GM12864 (cell line): ENCODE results near the gene TBL1Y.
A peak's percentile ranks its signal among the peaks of the same experiment; 100 is the strongest.
"Not testable (repeated sequence)": the region's sequence is repeated elsewhere in the genome, so short reads cannot be mapped to it uniquely, and the experiment has no call there.

Source experiments
- DNase-seq: peaks from one replicate; pipeline ENCODE4 v3.0.0-alpha.2; 2011; ENCODE audit warnings: low read depth
- H3K4me3 ChIP-seq: 2 replicates; pipeline ENCODE4 v1.5.1; 2011; ENCODE audit warnings: mild to moderate bottlenecking, low read depth, low read length, control low read depth
- CTCF ChIP-seq: IDR thresholded peaks from 2 replicates; pipeline ENCODE4 v1.5.1; 2011; ENCODE audit warnings: low read depth, mild to moderate bottlenecking, moderate library complexity, low read length, control low read depth, inconsistent platforms; ENCODE audit errors: missing control alignments

The TBL1Y gene

GRCh38 chrY:7056886-7057285 is 146.4 kb downstream of the TBL1Y start:
- no peak for DNase-seq
- no peak for TF ChIP-seq CTCF
- H3K4me3 ChIP-seq, result no peak overlapping the region

- TF ChIP-seq CTCF, result no peak
- DNase-seq, result no peak
- no peak overlapping the region for H3K4me3 ChIP-seq
These were observed 168.2 kb downstream of the TBL1Y start for GRCh38 chrY:7078725-7079124.

GRCh38 chrY:7080548-7080947 is 170.1 kb downstream of the TBL1Y start:
- not testable (repeated sequence) for DNase-seq

GRCh38 chrY:7085606-7086005 is 175.1 kb downstream of the TBL1Y start:
- no peak overlapping the region for H3K4me3 ChIP-seq
- peak; percentile 37 for DNase-seq
- TF ChIP-seq CTCF, result peak; percentile 70

More at GRCh38 chrY:7080548-7080947, 170.1 kb downstream of the TBL1Y start:
- not testable (repeated sequence) for H3K4me3 ChIP-seq

GRCh38 chrY:7092836-7093235 is 182.3 kb downstream of the TBL1Y start:
- H3K4me3 ChIP-seq, result no peak overlapping the region
- DNase-seq, result no peak
- peak; percentile 31 for TF ChIP-seq CTCF

- no peak for TF ChIP-seq CTCF
- no peak overlapping the region for H3K4me3 ChIP-seq
- no peak for DNase-seq
These were observed 183.9 kb downstream of the TBL1Y start for GRCh38 chrY:7094365-7094764.

GRCh38 chrY:7097021-7097420 is 186.5 kb downstream of the TBL1Y start:
- no peak for DNase-seq
- no peak for TF ChIP-seq CTCF

GRCh38 chrY:7099742-7100141 is 189.2 kb downstream of the TBL1Y start:
- H3K4me3 ChIP-seq, result no peak overlapping the region
- no peak for TF ChIP-seq CTCF
- no peak for DNase-seq

More at GRCh38 chrY:7097021-7097420, 186.5 kb downstream of the TBL1Y start:
- no peak overlapping the region for H3K4me3 ChIP-seq
